Midbrain (tissue), 1 donor: ENCODE results near the gene GPER1.
"Not testable (repeated sequence)": the region's sequence is repeated elsewhere in the genome, so short reads cannot be mapped to it uniquely, and the experiment has no call there.

Source experiments
- DNase-seq: peaks from one replicate; lab custom pipeline; 2025; lab: John Stamatoyannopoulos, UW

GPER1 gene

GRCh38 chr7:1121476-1121875, 33.6 kb downstream of the GPER1 start:
- no peak for DNase-seq

GRCh38 chr7:1121886-1122831, 34.2 kb downstream of the GPER1 start:
- no peak for DNase-seq

- DNase-seq, result no peak
These were observed 35.1 kb downstream of the GPER1 start for GRCh38 chr7:1122832-1123501.

GRCh38 chr7:1123715-1124114, 35.8 kb downstream of the GPER1 start:
- DNase-seq, result peak; percentile 61

GRCh38 chr7:1124164-1124563, 36.3 kb downstream of the GPER1 start:
- DNase-seq, result no peak

GRCh38 chr7:1124816-1125602, 37.1 kb downstream of the GPER1 start:
- no peak for DNase-seq

GRCh38 chr7:1125603-1125969, 37.7 kb downstream of the GPER1 start:
- no peak for DNase-seq

GRCh38 chr7:1127001-1127400, 39.1 kb downstream of the GPER1 start:
- no peak for DNase-seq

GRCh38 chr7:1129431-1129830, 41.5 kb downstream of the GPER1 start:
- DNase-seq, result no peak

- no peak for DNase-seq
These were observed 42.4 kb downstream of the GPER1 start for GRCh38 chr7:1130021-1130990.

GRCh38 chr7:1131471-1132265, 43.8 kb downstream of the GPER1 start:
- no peak for DNase-seq

- no peak for DNase-seq
These were observed 47.0 kb downstream of the GPER1 start for GRCh38 chr7:1134951-1135350.

GRCh38 chr7:1136841-1137516, 49.1 kb downstream of the GPER1 start:
- no peak for DNase-seq

- DNase-seq, result no peak
These were observed 49.7 kb downstream of the GPER1 start for GRCh38 chr7:1137517-1138167.

GRCh38 chr7:1140476-1141104, 52.7 kb downstream of the GPER1 start:
- no peak for DNase-seq

GRCh38 chr7:1141651-1142050, 53.7 kb downstream of the GPER1 start:
- no peak for DNase-seq

- DNase-seq, result no peak
These were observed 54.2 kb downstream of the GPER1 start for GRCh38 chr7:1142051-1142635.

GRCh38 chr7:1143031-1143430, 55.1 kb downstream of the GPER1 start:
- DNase-seq, result not testable (repeated sequence)
